ENCODE results near the gene GRIN3B.

DNA sequence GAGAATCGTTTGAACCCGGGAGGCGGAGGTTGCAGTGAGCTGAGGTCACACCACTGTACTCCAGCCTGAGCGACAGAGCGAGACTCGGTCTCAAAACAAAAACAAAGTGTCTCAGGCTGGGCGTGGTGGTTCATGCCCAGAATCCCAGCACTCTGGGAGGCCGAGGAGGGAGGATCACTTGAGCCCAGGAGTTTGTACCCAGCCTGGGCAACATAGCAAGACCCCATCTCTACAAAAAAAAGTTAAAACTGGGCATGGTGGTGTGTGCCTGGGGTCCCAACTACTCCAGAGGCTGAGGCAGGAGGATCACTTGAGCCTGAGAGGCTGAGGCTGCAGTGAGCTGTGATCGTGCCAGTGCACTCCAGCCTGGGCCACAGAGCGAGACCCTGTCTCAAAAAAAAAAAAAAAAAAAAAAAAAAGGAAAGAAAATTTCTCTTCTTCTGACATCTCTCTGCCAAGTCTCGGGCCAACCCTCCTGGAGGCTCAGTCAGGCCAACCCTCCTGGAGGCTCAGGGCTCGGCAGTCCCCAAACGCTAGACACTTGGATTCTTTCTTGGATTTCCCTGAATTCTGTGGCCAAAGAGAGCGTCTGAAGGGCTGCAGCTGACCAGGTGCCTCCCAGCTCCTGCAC is 48.1 kb upstream of the GRIN3B start:
- TF ChIP-seq CTCF (IDR thresholded peaks at IDR 0.05) (no peak), POLR2A (IDR thresholded peaks at IDR 0.05) (no peak)
